Measurements from ENCODE around the gene TRIM46.
"Not testable (repeated sequence)": the region's sequence is repeated elsewhere in the genome, so short reads cannot be mapped to it uniquely, and the experiment has no call there.

DNA sequence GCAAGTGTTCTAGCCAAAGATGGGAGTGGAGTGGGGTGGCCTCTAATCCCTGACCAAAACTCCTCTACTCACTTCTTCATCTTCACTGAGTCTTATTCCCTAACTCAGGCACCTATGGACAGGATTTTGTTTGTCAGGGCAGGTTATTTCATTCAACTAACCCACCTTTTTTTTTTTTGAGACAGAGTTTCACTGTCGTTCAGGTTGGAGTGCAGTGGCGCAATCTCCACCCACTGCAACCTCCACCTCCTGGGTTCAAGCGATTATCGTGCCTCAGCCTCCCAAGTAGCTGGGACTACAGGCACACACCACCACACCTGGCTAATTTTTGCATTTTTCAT lies 5.6 kb upstream of the TRIM46 start:
- TF ChIP-seq POLR2AphosphoS5 (IDR thresholded peaks at IDR 0.05): not testable (repeated sequence)
- TF ChIP-seq, protein P1, sequence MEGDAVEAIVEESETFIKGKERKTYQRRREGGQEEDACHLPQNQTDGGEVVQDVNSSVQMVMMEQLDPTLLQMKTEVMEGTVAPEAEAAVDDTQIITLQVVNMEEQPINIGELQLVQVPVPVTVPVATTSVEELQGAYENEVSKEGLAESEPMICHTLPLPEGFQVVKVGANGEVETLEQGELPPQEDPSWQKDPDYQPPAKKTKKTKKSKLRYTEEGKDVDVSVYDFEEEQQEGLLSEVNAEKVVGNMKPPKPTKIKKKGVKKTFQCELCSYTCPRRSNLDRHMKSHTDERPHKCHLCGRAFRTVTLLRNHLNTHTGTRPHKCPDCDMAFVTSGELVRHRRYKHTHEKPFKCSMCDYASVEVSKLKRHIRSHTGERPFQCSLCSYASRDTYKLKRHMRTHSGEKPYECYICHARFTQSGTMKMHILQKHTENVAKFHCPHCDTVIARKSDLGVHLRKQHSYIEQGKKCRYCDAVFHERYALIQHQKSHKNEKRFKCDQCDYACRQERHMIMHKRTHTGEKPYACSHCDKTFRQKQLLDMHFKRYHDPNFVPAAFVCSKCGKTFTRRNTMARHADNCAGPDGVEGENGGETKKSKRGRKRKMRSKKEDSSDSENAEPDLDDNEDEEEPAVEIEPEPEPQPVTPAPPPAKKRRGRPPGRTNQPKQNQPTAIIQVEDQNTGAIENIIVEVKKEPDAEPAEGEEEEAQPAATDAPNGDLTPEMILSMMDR (IDR thresholded peaks at IDR 0.05): not testable (repeated sequence)

All from prostate gland (tissue), 2 donors.